Measurements from ENCODE around the gene PSRC1.

The PSRC1 gene

DNA sequence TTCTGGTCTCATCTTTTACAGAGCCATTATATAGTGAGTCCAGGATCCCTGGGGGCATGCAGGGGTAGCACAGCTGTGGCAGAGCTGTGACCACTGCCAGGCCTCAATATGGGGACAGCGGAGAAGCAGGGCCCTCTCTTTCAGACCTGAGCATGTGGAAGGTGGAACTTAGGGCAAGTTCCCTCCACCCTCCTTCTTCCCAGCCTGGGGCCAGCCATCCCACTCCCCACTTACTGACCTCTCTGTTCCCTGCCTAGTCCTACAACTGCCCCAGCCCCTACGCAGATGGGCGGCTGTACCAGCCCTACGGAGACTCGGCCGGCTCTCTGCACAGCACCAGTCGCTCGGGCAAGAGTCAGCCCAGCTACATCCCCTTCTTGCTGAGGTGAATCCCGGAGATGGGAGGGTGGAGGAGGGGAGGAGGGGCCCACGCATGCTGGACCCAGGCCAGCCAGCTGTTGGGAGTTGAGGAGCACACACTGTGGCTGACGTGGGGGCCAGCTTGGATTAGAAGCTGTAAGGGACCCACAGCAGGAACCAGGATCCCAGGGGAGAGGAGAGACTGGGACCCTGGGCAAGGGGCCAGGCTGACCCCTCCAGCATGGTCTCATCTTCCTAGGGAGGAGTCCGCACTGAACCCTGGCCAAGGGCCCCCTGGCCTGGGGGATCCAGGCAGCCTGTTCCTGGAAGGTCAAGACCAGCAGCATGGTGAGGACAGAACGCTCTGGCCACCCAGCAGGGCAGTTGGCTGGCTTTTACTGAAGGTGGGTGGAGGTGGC, 10.7 kb downstream of the PSRC1 start:
- peaks cover 4% of the 10 kb centered on the region for H3K27me3 Mint-ChIP-seq
- H3K4me1 Mint-ChIP-seq = peaks cover 20% of the 10 kb centered on the region
- no peak for DNase-seq
- no peak overlapping the region for H3K27ac Mint-ChIP-seq
- CTCF ChIA-PET = no interaction called here
- no peak overlapping the region for H3K4me3 Mint-ChIP-seq
- H3K9me3 Mint-ChIP-seq = no peaks in the 10 kb centered on the region
- H3K36me3 Mint-ChIP-seq = peaks cover 2% of the 10 kb centered on the region

GRCh38 chr1:109271458-109271857, 11.5 kb downstream of the PSRC1 start:
- H3K27ac Mint-ChIP-seq = no peak overlapping the region
- peaks cover 17% of the 10 kb centered on the region for H3K4me1 Mint-ChIP-seq
- CTCF ChIA-PET = no interaction called here

DNA sequence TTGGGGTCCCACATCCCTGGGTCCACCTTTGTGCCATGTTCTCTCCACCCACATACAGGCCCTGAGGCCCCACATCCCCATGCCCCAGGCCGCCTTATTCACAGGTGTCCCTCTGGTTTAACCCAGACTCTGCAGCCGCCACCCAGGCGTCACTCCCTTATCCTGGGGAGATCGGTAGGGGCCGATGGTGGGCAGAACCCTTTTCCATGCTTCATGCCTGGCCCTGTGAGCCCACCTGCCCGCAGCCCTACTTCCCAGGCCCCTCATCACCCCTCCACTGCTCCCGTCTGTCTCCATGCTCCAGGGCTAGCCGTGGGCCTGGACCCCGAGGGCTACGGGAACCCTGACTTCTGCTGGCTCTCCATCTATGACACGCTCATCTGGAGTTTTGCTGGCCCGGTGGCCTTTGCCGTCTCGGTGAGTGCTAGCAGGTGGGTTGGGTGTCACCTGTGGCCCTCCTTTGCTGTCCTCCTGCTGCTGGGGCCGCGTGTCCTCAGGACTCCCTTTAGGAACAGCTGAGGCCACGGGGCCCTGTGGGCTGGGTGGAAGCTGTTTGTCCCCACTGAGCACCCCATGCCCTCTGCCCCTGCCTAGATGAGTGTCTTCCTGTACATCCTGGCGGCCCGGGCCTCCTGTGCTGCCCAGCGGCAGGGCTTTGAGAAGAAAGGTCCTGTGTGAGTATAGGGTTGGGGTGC, 12.2 kb downstream of the PSRC1 start:
- Mint-ChIP-seq H3K4me3 (no peak overlapping the region), H3K27me3 (peaks cover 4% of the 10 kb centered on the region), H3K36me3 (no peaks in the 10 kb centered on the region), H3K27ac (no peak overlapping the region), H3K4me1 (peaks cover 17% of the 10 kb centered on the region), H3K9me3 (no peaks in the 10 kb centered on the region)
- DNase-seq = no peak
- CTCF ChIA-PET = no interaction called here

More at GRCh38 chr1:109271458-109271857, 11.5 kb downstream of the PSRC1 start:
- Mint-ChIP-seq H3K4me3 (no peak overlapping the region), H3K9me3 (no peaks in the 10 kb centered on the region), H3K27me3 (peaks cover 4% of the 10 kb centered on the region), H3K36me3 (no peaks in the 10 kb centered on the region)
- no peak for DNase-seq

DNA sequence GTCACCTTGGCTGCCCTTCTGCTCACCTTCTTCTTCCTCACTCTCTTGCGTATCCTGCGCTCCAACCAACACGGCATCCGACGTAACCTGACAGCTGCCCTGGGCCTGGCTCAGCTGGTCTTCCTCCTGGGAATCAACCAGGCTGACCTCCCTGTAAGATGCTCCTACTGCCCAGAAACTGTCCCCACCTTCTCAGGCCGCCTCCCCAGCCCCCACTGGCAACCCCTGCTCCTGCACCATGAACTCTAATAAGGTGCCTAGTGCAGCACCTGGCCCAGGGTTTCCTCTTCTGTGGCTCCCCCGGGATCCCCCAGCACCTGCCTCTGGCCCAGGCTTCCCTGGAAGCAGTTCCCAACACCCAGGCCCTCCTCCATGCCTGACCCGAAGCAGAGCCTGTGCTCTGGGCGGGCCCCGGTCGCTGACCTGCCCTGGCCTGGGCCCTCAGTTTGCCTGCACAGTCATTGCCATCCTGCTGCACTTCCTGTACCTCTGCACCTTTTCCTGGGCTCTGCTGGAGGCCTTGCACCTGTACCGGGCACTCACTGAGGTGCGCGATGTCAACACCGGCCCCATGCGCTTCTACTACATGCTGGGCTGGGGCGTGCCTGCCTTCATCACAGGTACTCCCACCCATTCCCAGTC, 12.8 kb downstream of the PSRC1 start:
- Mint-ChIP-seq H3K4me1 (peaks cover 13% of the 10 kb centered on the region), H3K27ac (no peak overlapping the region), H3K4me3 (no peak overlapping the region), H3K36me3 (no peaks in the 10 kb centered on the region), H3K9me3 (no peaks in the 10 kb centered on the region), H3K27me3 (peaks cover 4% of the 10 kb centered on the region)
- CTCF ChIA-PET = interaction anchor here (0.8 to 1.6 kb wide), 2 partner anchors 7 to 129 kb away, joined by 4 to 5 read pairs; no protein-coding TSS in a partner anchor
- DNase-seq = no peak

- Mint-ChIP-seq H3K4me3 (no peak overlapping the region), H3K27me3 (peaks cover 4% of the 10 kb centered on the region), H3K36me3 (no peaks in the 10 kb centered on the region), H3K4me1 (peaks cover 8% of the 10 kb centered on the region), H3K9me3 (no peaks in the 10 kb centered on the region), H3K27ac (no peak overlapping the region)
- no peak for DNase-seq
- CTCF ChIA-PET = interaction anchor here (0.8 to 1.6 kb wide), 2 partner anchors 8 to 129 kb away, joined by 4 to 5 read pairs; no protein-coding TSS in a partner anchor
Observed at GRCh38 chr1:109269212-109269980, 13.5 kb downstream of the PSRC1 start.

DNA sequence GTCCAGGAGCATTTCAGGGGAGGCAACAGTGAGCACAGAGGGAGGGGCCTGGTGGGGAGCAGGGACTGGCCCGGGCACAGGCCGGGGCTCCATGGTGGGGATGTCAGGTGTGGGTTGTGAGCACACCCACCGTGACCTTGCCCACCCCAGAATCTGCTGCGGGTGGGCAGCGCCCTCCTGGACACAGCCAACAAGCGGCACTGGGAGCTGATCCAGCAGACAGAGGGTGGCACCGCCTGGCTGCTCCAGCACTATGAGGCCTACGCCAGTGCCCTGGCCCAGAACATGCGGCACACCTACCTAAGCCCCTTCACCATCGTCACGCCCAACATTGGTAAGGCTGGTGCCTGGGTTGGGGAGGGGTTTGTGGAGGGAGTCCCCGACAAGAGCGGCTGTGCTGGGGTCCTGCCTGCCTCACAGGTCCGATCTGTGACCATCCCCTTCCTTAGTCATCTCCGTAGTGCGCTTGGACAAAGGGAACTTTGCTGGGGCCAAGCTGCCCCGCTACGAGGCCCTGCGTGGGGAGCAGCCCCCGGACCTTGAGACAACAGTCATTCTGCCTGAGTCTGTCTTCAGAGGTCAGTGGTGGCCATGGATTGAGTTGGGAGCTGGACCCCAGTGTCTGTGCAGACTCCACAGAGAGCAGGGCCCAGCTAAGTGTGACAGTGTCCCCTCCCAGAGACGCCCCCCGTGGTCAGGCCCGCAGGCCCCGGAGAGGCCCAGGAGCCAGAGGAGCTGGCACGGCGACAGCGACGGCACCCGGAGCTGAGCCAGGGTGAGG, 14.3 kb downstream of the PSRC1 start:
- H3K4me3 Mint-ChIP-seq = no peak overlapping the region

DNA sequence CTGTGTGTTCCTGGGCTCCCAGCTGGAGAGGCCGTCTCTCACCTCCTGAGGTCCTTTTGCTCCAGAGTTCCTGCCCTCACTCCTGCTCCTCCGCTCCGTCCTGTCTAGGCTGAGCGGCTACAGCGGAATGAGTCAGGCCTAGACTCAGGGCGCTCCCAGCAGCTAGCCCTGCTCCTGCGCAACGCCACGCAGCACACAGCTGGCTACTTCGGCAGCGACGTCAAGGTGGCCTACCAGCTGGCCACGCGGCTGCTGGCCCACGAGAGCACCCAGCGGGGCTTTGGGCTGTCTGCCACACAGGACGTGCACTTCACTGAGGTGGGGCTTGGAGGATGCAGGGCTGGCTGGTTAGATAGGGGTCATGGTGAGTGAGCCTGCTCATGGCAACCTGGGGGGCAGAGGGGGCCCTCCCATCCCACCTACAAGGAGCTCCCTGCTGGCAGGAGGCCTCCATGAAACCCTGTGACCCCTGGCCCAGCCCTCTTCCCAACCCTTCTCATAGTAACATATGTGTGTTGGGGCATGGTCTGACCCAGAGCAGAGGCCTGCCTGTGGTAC, 15.1 kb downstream of the PSRC1 start:
- Mint-ChIP-seq H3K27me3 (peaks cover 5% of the 10 kb centered on the region), H3K9me3 (no peaks in the 10 kb centered on the region), H3K4me1 (peaks cover 3% of the 10 kb centered on the region), H3K36me3 (no peaks in the 10 kb centered on the region), H3K27ac (no peak overlapping the region), H3K4me3 (no peak overlapping the region)
- no peak for DNase-seq
- CTCF ChIA-PET = interaction anchor here (1.3 kb wide), 1 partner anchor 131 kb away, joined by 3 read pairs; no protein-coding TSS in a partner anchor

More for the DNA sequence above, 14.3 kb downstream of the PSRC1 start:
- Mint-ChIP-seq H3K27ac (no peak overlapping the region), H3K4me1 (peaks cover under 1% of the 10 kb centered on the region), H3K27me3 (peaks cover 2% of the 10 kb centered on the region), H3K36me3 (no peaks in the 10 kb centered on the region), H3K9me3 (no peaks in the 10 kb centered on the region)
- CTCF ChIA-PET = interaction anchor here (1.6 kb wide), 1 partner anchor 9 kb away, joined by 4 read pairs; no protein-coding TSS in a partner anchor
- no peak for DNase-seq

- no peak for DNase-seq
- CTCF ChIA-PET = interaction anchor here (0.6 to 1.3 kb wide), 2 partner anchors 10 to 132 kb away, joined by 3 read pairs; no protein-coding TSS in a partner anchor
- H3K27me3 Mint-ChIP-seq = peaks cover 5% of the 10 kb centered on the region
Observed at GRCh38 chr1:109266965-109267364, 16.0 kb downstream of the PSRC1 start.

DNA sequence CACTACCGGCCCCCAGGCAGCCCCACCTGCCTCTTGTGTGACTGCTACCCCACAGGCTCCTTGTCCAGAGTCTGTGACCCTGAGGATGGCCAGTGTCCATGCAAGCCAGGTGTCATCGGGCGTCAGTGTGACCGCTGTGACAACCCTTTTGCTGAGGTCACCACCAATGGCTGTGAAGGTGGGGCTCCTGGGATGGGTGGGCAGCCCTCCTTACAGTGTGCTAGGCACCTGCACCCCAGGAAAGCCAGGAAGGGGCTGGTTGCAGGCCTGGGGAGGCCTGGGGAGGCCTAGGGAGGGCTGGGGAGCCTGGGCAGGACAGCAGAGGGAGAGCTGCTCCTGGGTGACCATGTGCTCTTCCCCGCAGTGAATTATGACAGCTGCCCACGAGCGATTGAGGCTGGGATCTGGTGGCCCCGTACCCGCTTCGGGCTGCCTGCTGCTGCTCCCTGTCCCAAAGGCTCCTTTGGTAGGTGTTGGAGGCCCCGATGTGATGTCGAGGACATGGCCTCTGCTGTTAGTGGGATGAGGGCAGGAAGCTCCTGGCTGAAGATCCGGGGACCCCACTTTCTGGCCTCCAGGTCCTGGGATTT, 17.1 kb downstream of the PSRC1 start:
- peaks cover 5% of the 10 kb centered on the region for H3K27me3 Mint-ChIP-seq

More at GRCh38 chr1:109266965-109267364, 16.0 kb downstream of the PSRC1 start:
- Mint-ChIP-seq H3K9me3 (no peaks in the 10 kb centered on the region), H3K36me3 (no peaks in the 10 kb centered on the region), H3K4me3 (no peak overlapping the region), H3K4me1 (peaks cover 3% of the 10 kb centered on the region), H3K27ac (no peak overlapping the region)

GRCh38 chr1:109265016-109265415, 17.9 kb downstream of the PSRC1 start:
- H3K4me1 Mint-ChIP-seq = peaks cover 3% of the 10 kb centered on the region
- no peak overlapping the region for H3K4me3 Mint-ChIP-seq

More for the DNA sequence above, 17.1 kb downstream of the PSRC1 start:
- Mint-ChIP-seq H3K27ac (no peak overlapping the region), H3K9me3 (no peaks in the 10 kb centered on the region), H3K36me3 (no peaks in the 10 kb centered on the region), H3K4me1 (peaks cover 3% of the 10 kb centered on the region), H3K4me3 (no peak overlapping the region)
- CTCF ChIA-PET = interaction anchor here (1.0 to 3.2 kb wide), 6 partner anchors 12 to 270 kb away, joined by 3 to 26 read pairs (median 18); partner anchors contain the start of gene SORT1
- no peak for DNase-seq

GRCh38 chr1:109264379-109264755, 18.6 kb downstream of the PSRC1 start:
- H3K27ac Mint-ChIP-seq = no peak overlapping the region
- H3K27me3 Mint-ChIP-seq = peaks cover 9% of the 10 kb centered on the region
- CTCF ChIA-PET = interaction anchor here (0.7 to 3.2 kb wide), 15 partner anchors 11 to 272 kb away, joined by 3 to 26 read pairs (median 6); partner anchors contain the start of genes PSRC1 and SORT1
- no peaks in the 10 kb centered on the region for H3K9me3 Mint-ChIP-seq
- DNase-seq = no peak
- peaks cover 3% of the 10 kb centered on the region for H3K4me1 Mint-ChIP-seq
- H3K4me3 Mint-ChIP-seq = no peak overlapping the region
- no peaks in the 10 kb centered on the region for H3K36me3 Mint-ChIP-seq

More at GRCh38 chr1:109265016-109265415, 17.9 kb downstream of the PSRC1 start:
- no peak for DNase-seq
- Mint-ChIP-seq H3K27ac (no peak overlapping the region), H3K9me3 (no peaks in the 10 kb centered on the region), H3K27me3 (peaks cover 9% of the 10 kb centered on the region), H3K36me3 (no peaks in the 10 kb centered on the region)
- CTCF ChIA-PET = interaction anchor here (0.6 to 3.2 kb wide), 10 partner anchors 11 to 606 kb away, joined by 3 to 26 read pairs (median 7); partner anchors contain the start of gene SORT1

GRCh38 chr1:109263597-109264378, 19.2 kb downstream of the PSRC1 start:
- CTCF ChIA-PET = interaction anchor here (0.6 to 3.2 kb wide), 17 partner anchors 10 to 272 kb away, joined by 3 to 26 read pairs (median 6); partner anchors contain the start of genes PSRC1 and SORT1

More at GRCh38 chr1:109263597-109264378, 19.2 kb downstream of the PSRC1 start:
- Mint-ChIP-seq H3K27ac (no peak overlapping the region), H3K36me3 (no peaks in the 10 kb centered on the region), H3K4me3 (no peak overlapping the region), H3K4me1 (peaks cover 3% of the 10 kb centered on the region), H3K9me3 (no peaks in the 10 kb centered on the region), H3K27me3 (peaks cover 9% of the 10 kb centered on the region)
- DNase-seq = peak; percentile 86
